SK-N-MC (cell line): ENCODE results near the gene GPATCH2.

Source experiments
- DNase-seq: peaks from one replicate; pipeline ENCODE4 v3.0.0-alpha.2; 2011; ENCODE audit warnings: low read depth, low spot score
- H3K27ac ChIP-seq: fragments of 200-600 bp; sonication (generic); 2 replicates; pipeline ENCODE4 v1.5.1; 2016; ENCODE audit warnings: mixed run types
- H3K36me3 ChIP-seq: fragments of 200-600 bp; sonication (generic); 2 replicates; pipeline ENCODE4 v1.6.1; 2017; ENCODE audit warnings: antibody characterized with exemption, low read length, mixed read lengths; ENCODE audit not compliant: insufficient read depth
- H3K4me3 ChIP-seq: fragments of 200-600 bp; sonication (generic); 2 replicates; pipeline ENCODE4 v1.5.1; 2016
- H3K9ac ChIP-seq: fragments of 200-600 bp; sonication (generic); 2 replicates; pipeline ENCODE4 v1.8.0; 2017; ENCODE audit warnings: mixed run types, mixed read lengths; ENCODE audit not compliant: insufficient read length
- H3K9me3 ChIP-seq: fragments of 200-600 bp; sonication (generic); 2 replicates; pipeline ENCODE4 v1.6.1; 2017; ENCODE audit warnings: low read depth, mild to moderate bottlenecking, antibody characterized with exemption, low read length, moderate library complexity, mixed read lengths
- EZH2 ChIP-seq: fragments of 200-600 bp; sonication (generic); IDR thresholded peaks from one replicate; pipeline ENCODE4 v1.6.1; 2017; ENCODE audit warnings: antibody characterized with exemption
- FOXP2 ChIP-seq: optimal IDR thresholded peaks from 2 replicates; pipeline ENCODE3; 2011; ENCODE audit warnings: mild to moderate bottlenecking, moderate library complexity; ENCODE audit not compliant: insufficient read depth; ENCODE audit errors: extremely low read length, control extremely low read depth
- POLR2AphosphoS5 ChIP-seq: IDR thresholded peaks from 2 replicates; pipeline ENCODE4 v1.6.1; 2012; ENCODE audit warnings: mild to moderate bottlenecking, low read depth, low read length, borderline replicate concordance

GPATCH2 gene

GRCh38 chr1:217542837-217543236 is 88.1 kb downstream of the GPATCH2 start:
- no peaks in the 10 kb centered on the region for H3K9me3 ChIP-seq
- H3K4me3 ChIP-seq, result no peak overlapping the region
- no peak overlapping the region for H3K27ac ChIP-seq
- H3K9ac ChIP-seq, result no peak overlapping the region
- no peak for DNase-seq
- TF ChIP-seq EZH2 (no peak), FOXP2 (no peak), POLR2AphosphoS5 (no peak)
- peaks cover 3% of the 10 kb centered on the region; the same call in 1 of the 2 replicates for H3K36me3 ChIP-seq

- Histone ChIP-seq H3K36me3 (peaks cover 3% of the 10 kb centered on the region; the same call in 1 of the 2 replicates), H3K9me3 (no peaks in the 10 kb centered on the region), H3K4me3 (no peak overlapping the region), H3K9ac (no peak overlapping the region), H3K27ac (no peak overlapping the region)
- no peak for DNase-seq
- no peak for TF ChIP-seq EZH2
- TF ChIP-seq POLR2AphosphoS5, result no peak
- TF ChIP-seq FOXP2, result no peak
Measured at GRCh38 chr1:217542136-217542777, 88.6 kb downstream of the GPATCH2 start.

GRCh38 chr1:217540321-217540720 is 90.6 kb downstream of the GPATCH2 start:
- no peak for DNase-seq
- H3K36me3 ChIP-seq, result no peaks in the 10 kb centered on the region
- H3K4me3 ChIP-seq, result no peak overlapping the region
- no peaks in the 10 kb centered on the region for H3K9me3 ChIP-seq
- H3K9ac ChIP-seq, result no peak overlapping the region
- TF ChIP-seq POLR2AphosphoS5, result no peak
- TF ChIP-seq EZH2, result no peak
- TF ChIP-seq FOXP2, result no peak
- no peak overlapping the region for H3K27ac ChIP-seq

- Histone ChIP-seq H3K36me3 (no peaks in the 10 kb centered on the region), H3K9ac (no peak overlapping the region), H3K9me3 (no peaks in the 10 kb centered on the region), H3K27ac (no peak overlapping the region), H3K4me3 (no peak overlapping the region)
- no peak for DNase-seq
- no peak for TF ChIP-seq FOXP2
- no peak for TF ChIP-seq POLR2AphosphoS5
- TF ChIP-seq EZH2, result no peak
Measured at GRCh38 chr1:217539510-217539909, 91.4 kb downstream of the GPATCH2 start.

GRCh38 chr1:217535601-217536377 is 95.1 kb downstream of the GPATCH2 start:
- H3K4me3 ChIP-seq, result no peak overlapping the region
- no peaks in the 10 kb centered on the region for H3K9me3 ChIP-seq
- TF ChIP-seq EZH2 (no peak), FOXP2 (no peak), POLR2AphosphoS5 (no peak)
- no peak overlapping the region for H3K9ac ChIP-seq
- no peak overlapping the region for H3K27ac ChIP-seq
- no peaks in the 10 kb centered on the region for H3K36me3 ChIP-seq
- DNase-seq, result no peak

DNA sequence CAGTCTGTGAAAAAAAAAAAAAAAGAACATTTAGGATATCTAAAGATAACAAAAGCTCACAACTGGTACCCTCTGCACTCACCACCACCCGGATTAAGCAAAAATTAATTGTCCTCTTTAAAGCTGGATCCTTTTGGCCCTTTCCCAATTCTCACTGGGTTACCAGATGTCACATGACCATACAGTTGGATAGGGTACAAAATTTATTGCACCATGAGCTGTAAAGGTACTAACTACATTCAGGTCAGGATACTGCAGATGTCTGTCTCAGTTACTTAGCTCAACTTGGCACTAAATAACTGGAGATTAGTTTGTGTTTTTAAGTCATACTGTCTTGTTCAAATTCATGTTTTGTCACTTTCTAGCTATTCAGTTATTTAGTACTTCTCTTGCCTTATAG is 96.3 kb downstream of the GPATCH2 start:
- Histone ChIP-seq H3K9ac (no peak overlapping the region), H3K4me3 (no peak overlapping the region), H3K9me3 (no peaks in the 10 kb centered on the region), H3K27ac (no peak overlapping the region), H3K36me3 (no peaks in the 10 kb centered on the region)
- no peak for TF ChIP-seq EZH2
- TF ChIP-seq FOXP2, result no peak
- TF ChIP-seq POLR2AphosphoS5, result no peak
- no peak for DNase-seq

GRCh38 chr1:217528271-217528670 is 102.6 kb downstream of the GPATCH2 start:
- no peak overlapping the region for H3K9ac ChIP-seq
- H3K27ac ChIP-seq, result no peak overlapping the region
- H3K9me3 ChIP-seq, result no peaks in the 10 kb centered on the region
- no peaks in the 10 kb centered on the region for H3K36me3 ChIP-seq
- TF ChIP-seq FOXP2, result no peak
- TF ChIP-seq POLR2AphosphoS5, result no peak
- no peak for TF ChIP-seq EZH2
- H3K4me3 ChIP-seq, result no peak overlapping the region
- no peak for DNase-seq

DNA sequence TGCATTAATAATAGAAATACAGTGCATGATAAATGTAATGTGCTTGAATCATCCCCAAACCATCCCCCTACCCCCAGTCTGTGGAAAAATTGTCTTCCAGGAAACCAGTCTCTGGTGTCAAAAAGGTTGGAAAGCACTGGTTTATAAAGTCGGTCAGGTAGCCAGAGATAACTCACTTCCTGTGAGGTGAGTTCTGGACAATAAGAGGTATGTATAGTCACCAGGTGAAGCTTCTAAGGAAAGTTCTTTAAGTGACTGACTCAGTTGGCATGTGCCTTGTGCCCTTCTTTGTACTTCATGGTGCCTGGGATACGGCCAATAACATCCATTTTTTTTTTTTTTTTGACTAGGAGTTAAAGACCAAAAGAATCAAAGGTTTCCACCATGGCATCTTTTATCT is 103.7 kb downstream of the GPATCH2 start:
- Histone ChIP-seq H3K27ac (no peak overlapping the region), H3K9ac (no peak overlapping the region), H3K4me3 (no peak overlapping the region), H3K9me3 (no peaks in the 10 kb centered on the region), H3K36me3 (no peaks in the 10 kb centered on the region)
- TF ChIP-seq FOXP2 (no peak), EZH2 (no peak), POLR2AphosphoS5 (no peak)
- DNase-seq, result no peak

GRCh38 chr1:217526636-217527035 is 104.3 kb downstream of the GPATCH2 start:
- Histone ChIP-seq H3K36me3 (no peaks in the 10 kb centered on the region), H3K9ac (no peak overlapping the region), H3K4me3 (no peak overlapping the region), H3K27ac (no peak overlapping the region), H3K9me3 (no peaks in the 10 kb centered on the region)
- no peak for TF ChIP-seq POLR2AphosphoS5
- no peak for TF ChIP-seq EZH2
- no peak for TF ChIP-seq FOXP2
- DNase-seq, result no peak
